Measurements from ENCODE around the gene RPS6KA4. TPM values are rescaled to one million over a fixed set of nuclear protein-coding genes. Genes with fewer than 3 reads are reported as not detected.
"Not testable (repeated sequence)": the region's sequence is repeated elsewhere in the genome, so short reads cannot be mapped to it uniquely, and the experiment has no call there.

The RPS6KA4 gene
- total RNA-seq, 2 experiments from 2014 or later: 24.6 to 26.0 TPM

- Mint-ChIP-seq H3K27ac (peak overlapping the region; percentile 42), H3K4me1 (ENCODE audit: low read depth) (peaks cover 32% of the 10 kb centered on the region), H3K9me3 (no peaks in the 10 kb centered on the region), H3K4me3 (peak overlapping the region; percentile 15), H3K36me3 (ENCODE audit: low read depth) (peaks cover 43% of the 10 kb centered on the region), H3K27me3 (no peaks in the 10 kb centered on the region)
- DNase-seq (no peak), ATAC-seq (no peak)
- intact Hi-C loops (cut with micrococcal nuclease): no loop called here
- ChIA-PET POLR2A (interaction anchor here (3.6 kb wide), 1 partner anchor 9 kb away, joined by 35 read pairs; the partner anchor contains the start of gene ESRRA), CTCF (no interaction called here)
- no peak for TF ChIP-seq CTCF (IDR thresholded peaks at IDR 0.05)
These were observed 44.0 kb upstream of the RPS6KA4 start for GRCh38 chr11:64314805-64315561.

- H3K9me3 Mint-ChIP-seq; intact Hi-C loops (cut with micrococcal nuclease); DNase-seq; ATAC-seq; H3K27me3 Mint-ChIP-seq: not testable (repeated sequence)
- CTCF ChIA-PET: interaction anchor here (2.2 to 4.6 kb wide), 4 partner anchors 11 to 112 kb away, joined by 11 to 75 read pairs (median 21); partner anchors contain the start of genes ESRRA and FERMT3
- Mint-ChIP-seq H3K4me1 (ENCODE audit: low read depth) (peaks cover 32% of the 10 kb centered on the region), H3K27ac (peak overlapping the region; percentile 100), H3K36me3 (ENCODE audit: low read depth) (peaks cover 44% of the 10 kb centered on the region), H3K4me3 (peak overlapping the region; percentile 94)
- POLR2A ChIA-PET: interaction anchor here (0.6 to 4.1 kb wide), 10 partner anchors 10 to 108 kb away, joined by 3 to 35 read pairs (median 4); partner anchors contain the start of genes BAD, CCDC88B and ESRRA
These were observed 43.1 kb upstream of the RPS6KA4 start for GRCh38 chr11:64315667-64316526.

GRCh38 chr11:64316672-64317324, 42.2 kb upstream of the RPS6KA4 start:
- peak; percentile 47 for DNase-seq
- POLR2A ChIA-PET: interaction anchor here (0.6 to 4.1 kb wide), 24 partner anchors 11 to 425 kb away, joined by 3 to 35 read pairs (median 4); partner anchors contain the start of genes BAD, CCDC88B, ESRRA and RPS6KA4
- Mint-ChIP-seq H3K4me1 (ENCODE audit: low read depth) (peaks cover 31% of the 10 kb centered on the region), H3K27me3 (no peaks in the 10 kb centered on the region), H3K9me3 (no peaks in the 10 kb centered on the region), H3K4me3 (peak overlapping the region; percentile 94), H3K36me3 (ENCODE audit: low read depth) (peaks cover 47% of the 10 kb centered on the region), H3K27ac (peak overlapping the region; percentile 100)
- CTCF ChIA-PET: interaction anchor here (0.8 to 4.6 kb wide), 17 partner anchors 8 to 133 kb away, joined by 3 to 75 read pairs (median 7); partner anchors contain the start of genes BAD, CATSPERZ, CCDC88B and ESRRA
- peak; percentile 0 for ATAC-seq
- TF ChIP-seq CTCF (IDR thresholded peaks at IDR 0.05): no peak
- intact Hi-C loops (cut with micrococcal nuclease): no loop called here

- Mint-ChIP-seq H3K4me3 (peak within 1 kb of the TSS; percentile 94), H3K27ac (peak within 1 kb of the TSS; percentile 100), H3K36me3 (ENCODE audit: low read depth) (peaks cover 50% of the 10 kb centered on the region), H3K27me3 (no peaks in the 10 kb centered on the region), H3K9me3 (no peaks in the 10 kb centered on the region), H3K4me1 (ENCODE audit: low read depth) (peaks cover 29% of the 10 kb centered on the region)
- no peak for TF ChIP-seq CTCF (IDR thresholded peaks at IDR 0.05)
- intact Hi-C loops (cut with micrococcal nuclease): no loop called here
- DNase-seq (peak; percentile 98), ATAC-seq (peak; percentile 78)
- CTCF ChIA-PET: interaction anchor here (0.7 to 4.6 kb wide), 23 partner anchors 9 to 132 kb away, joined by 3 to 75 read pairs (median 7); partner anchors contain the start of genes BAD, CATSPERZ, CCDC88B and ESRRA
- POLR2A ChIA-PET: interaction anchor here (0.7 to 4.1 kb wide), 25 partner anchors 12 to 424 kb away, joined by 3 to 35 read pairs (median 4); partner anchors contain the start of genes BAD, CCDC88B, ESRRA and RPS6KA4
These were observed 41.5 kb upstream of the RPS6KA4 start, which contains the start of gene TRMT112 for GRCh38 chr11:64317325-64317960. Gene TRMT112 (minus strand): TSS chr11:64317559. CDS start chr11:64317526, 33 bp downstream.

Measured in activated CD8-positive, alpha-beta T cell treated with anti-CD3 and anti-CD28 coated beads for 36 hours (primary cell).